Uterus (tissue), 2 donors: Measurements from ENCODE around the gene ZNF763.

ENCODE experiments used
- CTCF ChIP-seq, 4 experiments: fragments of 200-600 bp in 2 of 4; fragments of 450-650 bp in 2 of 4; sonication (generic) in 2 of 4; IDR thresholded peaks; one replicate each; pipeline ENCODE4 v1.5.1; 2016 to 2019; ENCODE audit warnings: antibody characterized with exemption in 4 of 4, mild to moderate bottlenecking in 2 of 4, moderate library complexity in 1 of 4
- POLR2A ChIP-seq, 2 donors: fragments of 450-650 bp; IDR thresholded peaks; one replicate each; pipeline ENCODE4 v1.6.1; 2016; ENCODE audit warnings: antibody characterized with exemption in 2 of 2, mild to moderate bottlenecking in 1 of 2, moderate library complexity in 1 of 2

GRCh38 chr19:11989112-11989456 is 24.2 kb downstream of the ZNF763 start:
- TF ChIP-seq CTCF (IDR thresholded peaks at IDR 0.05) (no peak), POLR2A (IDR thresholded peaks at IDR 0.05) (no peak)
